HS-5 (cell line): Measurements from ENCODE around the gene CAPZA1.

ENCODE experiments used
- DNase-seq: peaks from one replicate; pipeline ENCODE4 v3.0.0-alpha.2; 2012; ENCODE audit warnings: low read depth

Gene CAPZA1

GRCh38 chr1:112715264-112716053 is 95.8 kb downstream of the CAPZA1 start, which contains the start of gene PPM1J:
Gene PPM1J, minus strand, starts transcription at chr1:112715332. Its CDS starts 31 bp downstream, at chr1:112715301.
- peak; percentile 75 for DNase-seq

- peak; percentile 77 for DNase-seq
Measured at GRCh38 chr1:112716133-112716720, 96.6 kb downstream of the CAPZA1 start.

DNA sequence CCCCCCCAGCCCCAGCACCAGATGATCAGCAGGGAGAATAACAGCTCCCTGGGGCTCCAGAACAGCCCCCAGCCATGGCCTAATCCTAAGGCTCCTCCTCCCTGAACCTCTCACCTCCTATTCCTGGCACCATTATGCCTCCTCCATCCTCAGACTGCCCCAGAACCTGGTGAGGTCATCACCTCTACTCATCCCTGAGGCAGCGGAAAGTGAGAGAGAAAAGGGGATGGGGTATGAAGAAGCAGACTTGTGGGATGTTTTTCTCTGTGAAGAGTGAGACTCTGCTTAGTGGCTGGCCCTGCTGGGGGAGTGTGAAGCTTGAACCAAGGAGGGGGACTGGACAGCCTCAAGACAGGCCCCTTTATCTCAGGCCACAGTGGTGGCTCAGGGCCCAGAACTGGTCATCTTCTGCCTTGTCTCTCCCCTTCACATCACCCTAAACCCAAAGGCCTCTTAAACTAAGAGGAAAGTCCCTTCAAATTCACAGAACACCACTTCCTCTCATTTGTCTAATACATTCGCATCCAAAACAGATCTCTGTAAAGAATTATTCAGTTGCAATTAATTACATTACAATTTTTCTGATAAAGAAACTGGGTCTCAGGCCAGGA is 97.7 kb downstream of the CAPZA1 start:
- DNase-seq: no peak

GRCh38 chr1:112718691-112719418 is 99.2 kb downstream of the CAPZA1 start:
- DNase-seq: no peak

DNA sequence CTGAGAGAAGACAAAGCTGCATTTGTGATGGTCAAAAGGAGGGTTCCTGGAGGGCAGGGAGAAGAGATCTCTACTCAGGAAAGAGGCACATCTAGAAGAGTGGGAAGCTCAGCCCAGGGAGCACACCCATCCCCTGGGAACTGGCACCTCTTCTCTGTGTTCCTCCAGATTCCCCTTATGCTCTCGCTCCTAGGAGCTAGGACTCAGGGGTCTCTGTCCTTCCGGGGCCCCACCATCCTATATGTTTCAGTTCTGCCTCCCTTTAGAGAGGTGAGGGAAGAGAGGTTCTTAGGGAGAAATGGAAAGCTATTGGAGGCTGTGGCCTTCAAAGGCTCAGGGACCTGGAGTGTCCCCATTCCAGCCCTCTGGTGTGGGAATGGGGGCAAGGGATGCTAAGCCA is 100.1 kb downstream of the CAPZA1 start:
- DNase-seq: no peak

- DNase-seq: no peak
Measured at GRCh38 chr1:112720800-112721199, 101.2 kb downstream of the CAPZA1 start.
